Measurements from ENCODE around the gene BDKRB1. TPM values are rescaled to one million over a fixed set of nuclear protein-coding genes. Genes with fewer than 3 reads are reported as not detected.

Gene BDKRB1
- total RNA-seq, 2 experiments from 2014 or later = not detected

- DNase-seq (no peak), ATAC-seq (no peak)
- CTCF ChIA-PET = no interaction called here
- H3K36me3 Mint-ChIP-seq (ENCODE audit: low read depth) = no peaks in the 10 kb centered on the region
- H3K9me3 Mint-ChIP-seq = no peaks in the 10 kb centered on the region
- H3K27me3 Mint-ChIP-seq = peaks cover 14% of the 10 kb centered on the region
- H3K4me3 Mint-ChIP-seq = no peak overlapping the region
- H3K4me1 Mint-ChIP-seq (ENCODE audit: low read depth) = no peaks in the 10 kb centered on the region
- H3K27ac Mint-ChIP-seq = no peak overlapping the region
- no peak for TF ChIP-seq CTCF (IDR thresholded peaks at IDR 0.05)
- intact Hi-C loops (cut with micrococcal nuclease) = no loop called here
- POLR2A ChIA-PET = no interaction called here
Observed at GRCh38 chr14:96225745-96226151, 30.3 kb upstream of the BDKRB1 start.

- intact Hi-C loops (cut with micrococcal nuclease) = no loop called here
- CTCF ChIA-PET = no interaction called here
- no peak overlapping the region for H3K4me3 Mint-ChIP-seq
- H3K27me3 Mint-ChIP-seq = peaks cover 8% of the 10 kb centered on the region
- DNase-seq (no peak), ATAC-seq (no peak)
- no peaks in the 10 kb centered on the region for H3K9me3 Mint-ChIP-seq
- POLR2A ChIA-PET = no interaction called here
- no peaks in the 10 kb centered on the region for H3K4me1 Mint-ChIP-seq (ENCODE audit: low read depth)
- no peak overlapping the region for H3K27ac Mint-ChIP-seq
- no peak for TF ChIP-seq CTCF (IDR thresholded peaks at IDR 0.05)
- no peaks in the 10 kb centered on the region for H3K36me3 Mint-ChIP-seq (ENCODE audit: low read depth)
Observed at GRCh38 chr14:96227428-96227827, 28.6 kb upstream of the BDKRB1 start.

- DNase-seq = no peak
- ChIA-PET POLR2A (no interaction called here), CTCF (no interaction called here)
- ATAC-seq = no peak
- H3K27me3 Mint-ChIP-seq = peaks cover 8% of the 10 kb centered on the region
- H3K9me3 Mint-ChIP-seq = no peaks in the 10 kb centered on the region
- no peaks in the 10 kb centered on the region for H3K4me1 Mint-ChIP-seq (ENCODE audit: low read depth)
- H3K36me3 Mint-ChIP-seq (ENCODE audit: low read depth) = no peaks in the 10 kb centered on the region
- intact Hi-C loops (cut with micrococcal nuclease) = no loop called here
- no peak for TF ChIP-seq CTCF (IDR thresholded peaks at IDR 0.05)
- no peak overlapping the region for H3K4me3 Mint-ChIP-seq
- no peak overlapping the region for H3K27ac Mint-ChIP-seq
Observed at GRCh38 chr14:96229315-96229714, 26.7 kb upstream of the BDKRB1 start.

- no peak for TF ChIP-seq CTCF (IDR thresholded peaks at IDR 0.05)
- no peaks in the 10 kb centered on the region for H3K4me1 Mint-ChIP-seq (ENCODE audit: low read depth)
- DNase-seq (no peak), ATAC-seq (no peak)
- no peaks in the 10 kb centered on the region for H3K9me3 Mint-ChIP-seq
- no peak overlapping the region for H3K27ac Mint-ChIP-seq
- CTCF ChIA-PET = interaction anchor here (1.1 kb wide), 1 partner anchor 29 kb away, joined by 3 read pairs; no protein-coding TSS in a partner anchor
- peaks cover 8% of the 10 kb centered on the region for H3K27me3 Mint-ChIP-seq
- intact Hi-C loops (cut with micrococcal nuclease) = no loop called here
- POLR2A ChIA-PET = no interaction called here
- H3K4me3 Mint-ChIP-seq = no peak overlapping the region
- no peaks in the 10 kb centered on the region for H3K36me3 Mint-ChIP-seq (ENCODE audit: low read depth)
Observed at GRCh38 chr14:96231056-96231455, 25.0 kb upstream of the BDKRB1 start.

GRCh38 chr14:96231526-96232130 is 24.4 kb upstream of the BDKRB1 start:
- Mint-ChIP-seq H3K27me3 (peaks cover 8% of the 10 kb centered on the region), H3K27ac (no peak overlapping the region), H3K9me3 (no peaks in the 10 kb centered on the region), H3K4me3 (no peak overlapping the region), H3K36me3 (ENCODE audit: low read depth) (no peaks in the 10 kb centered on the region), H3K4me1 (ENCODE audit: low read depth) (no peaks in the 10 kb centered on the region)
- no peak for TF ChIP-seq CTCF (IDR thresholded peaks at IDR 0.05)
- no peak for ATAC-seq
- ChIA-PET POLR2A (interaction anchor here (0.6 kb wide), 1 partner anchor 232 kb away, joined by 3 read pairs; no protein-coding TSS in a partner anchor), CTCF (interaction anchor here (0.7 to 1.3 kb wide), 3 partner anchors 28 to 131 kb away, joined by 3 to 4 read pairs (median 3); no protein-coding TSS in a partner anchor)
- intact Hi-C loops (cut with micrococcal nuclease) = no loop called here
- DNase-seq = no peak
